A172 (cell line): Measurements from ENCODE around the gene ZNF285. TPM values are rescaled to one million over a fixed set of nuclear protein-coding genes. Genes with fewer than 3 reads are reported as not detected.
"Not testable (repeated sequence)": the region's sequence is repeated elsewhere in the genome, so short reads cannot be mapped to it uniquely, and the experiment has no call there.

ENCODE experiments used
- DNase-seq: peaks from one replicate; pipeline ENCODE4 v3.0.0-alpha.2; 2015; ENCODE audit warnings: low spot score
- total RNA-seq: library from RNA; depleted of rRNA; stranded (reverse); fragments of >200 nt; shearing (Covaris generic); gene quantifications from 2 replicates; pipeline ENCODE4 v1.2.3, GENCODE V29; 2014; rRNA removed

The ZNF285 gene
- total RNA-seq = 0.65 TPM in 1 of 2 replicates, not detected in the other

- no peak for DNase-seq
Measured at GRCh38 chr19:44401139-44402115, at the start of gene ZNF285. ZNF285 (minus strand) TSS chr19:44401608; CDS start chr19:44397213, 4,395 bp downstream.

- no peak for DNase-seq
Measured at GRCh38 chr19:44447916-44448674, 46.7 kb upstream of the ZNF285 start, which contains the start of gene ZNF229. ZNF229 (minus strand) TSS chr19:44448472; CDS start chr19:44442847, 5,625 bp downstream.

GRCh38 chr19:44438441-44438840 lies 37.0 kb upstream of the ZNF285 start:
- DNase-seq = no peak

- no peak for DNase-seq
Measured at GRCh38 chr19:44435441-44435840, 34.0 kb upstream of the ZNF285 start.

GRCh38 chr19:44430956-44431355 lies 29.5 kb upstream of the ZNF285 start:
- DNase-seq = no peak

- DNase-seq = not testable (repeated sequence)
Measured at GRCh38 chr19:44415553-44415952, 14.1 kb upstream of the ZNF285 start.

- not testable (repeated sequence) for DNase-seq
Measured at GRCh38 chr19:44389268-44389667, 12.1 kb downstream of the ZNF285 start.

- no peak for DNase-seq
Measured at GRCh38 chr19:44374789-44375188, 26.6 kb downstream of the ZNF285 start.

GRCh38 chr19:44371815-44372480 lies 29.5 kb downstream of the ZNF285 start:
- DNase-seq = no peak

- DNase-seq = no peak
Measured at GRCh38 chr19:44367024-44367423, 34.4 kb downstream of the ZNF285 start.

- peak; percentile 89 for DNase-seq
Measured at GRCh38 chr19:44356383-44357111, 44.9 kb downstream of the ZNF285 start, which contains the start of gene ZNF112. ZNF112 (minus strand) TSS chr19:44356680; CDS start chr19:44340539, 16,141 bp downstream.

- DNase-seq = no peak
Measured at GRCh38 chr19:44346556-44346955, 54.9 kb downstream of the ZNF285 start.

GRCh38 chr19:44345959-44346358 lies 55.4 kb downstream of the ZNF285 start:
- no peak for DNase-seq

- no peak for DNase-seq
Measured at GRCh38 chr19:44344255-44344654, 57.2 kb downstream of the ZNF285 start.

GRCh38 chr19:44341794-44342193 lies 59.6 kb downstream of the ZNF285 start:
- DNase-seq = no peak

GRCh38 chr19:44334639-44335038 lies 66.8 kb downstream of the ZNF285 start:
- DNase-seq = not testable (repeated sequence)

Other genes starting within 250 kb of the ZNF285 start
- gene ZNF226, start 236.5 kb downstream of the ZNF285 start, total RNA-seq = 23.8 and 30.3 TPM in 2 replicates
- gene ZNF227, start 189.1 kb downstream of the ZNF285 start, total RNA-seq = 15.2 and 17.1 TPM in 2 replicates
- not detected in 2 replicates for gene ZNF233, start 141.7 kb downstream of the ZNF285 start, total RNA-seq
- 3.3 and 4.2 TPM in 2 replicates for gene ZNF235, start 96.6 kb downstream of the ZNF285 start, total RNA-seq
- gene ZNF112, start 44.9 kb downstream of the ZNF285 start, total RNA-seq = 8.3 and 9.5 TPM in 2 replicates
- gene ZNF229, start 46.9 kb upstream of the ZNF285 start, total RNA-seq = 0.03 TPM in 1 of 2 replicates, not detected in the other
- 12.3 and 15.6 TPM in 2 replicates for gene ZNF180, start 98.9 kb upstream of the ZNF285 start, total RNA-seq
- gene CEACAM20, start 128.1 kb upstream of the ZNF285 start, total RNA-seq = not detected in 2 replicates
- gene IGSF23, start 212.0 kb upstream of the ZNF285 start, total RNA-seq = not detected in 2 replicates
- gene PVR, start 242.3 kb upstream of the ZNF285 start, total RNA-seq = 60.2 and 76.1 TPM in 2 replicates